ENCODE measurements around the gene DENND4A.

DNA sequence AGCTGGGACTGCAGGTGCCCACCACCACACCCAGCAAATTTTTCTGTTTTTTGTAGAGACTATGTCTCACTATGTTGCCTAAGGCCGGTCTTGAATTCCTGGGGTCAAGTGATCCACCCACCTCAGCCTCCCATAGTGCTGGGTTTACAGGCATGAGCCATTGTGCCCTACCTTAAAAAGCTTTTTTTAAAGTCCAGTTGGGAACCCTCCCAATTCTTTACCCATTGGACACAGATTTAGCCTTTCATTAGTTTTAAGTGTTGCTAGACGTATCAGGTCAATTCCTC lies 1.7 kb upstream of the DENND4A start:
- TF ChIP-seq, protein P1, sequence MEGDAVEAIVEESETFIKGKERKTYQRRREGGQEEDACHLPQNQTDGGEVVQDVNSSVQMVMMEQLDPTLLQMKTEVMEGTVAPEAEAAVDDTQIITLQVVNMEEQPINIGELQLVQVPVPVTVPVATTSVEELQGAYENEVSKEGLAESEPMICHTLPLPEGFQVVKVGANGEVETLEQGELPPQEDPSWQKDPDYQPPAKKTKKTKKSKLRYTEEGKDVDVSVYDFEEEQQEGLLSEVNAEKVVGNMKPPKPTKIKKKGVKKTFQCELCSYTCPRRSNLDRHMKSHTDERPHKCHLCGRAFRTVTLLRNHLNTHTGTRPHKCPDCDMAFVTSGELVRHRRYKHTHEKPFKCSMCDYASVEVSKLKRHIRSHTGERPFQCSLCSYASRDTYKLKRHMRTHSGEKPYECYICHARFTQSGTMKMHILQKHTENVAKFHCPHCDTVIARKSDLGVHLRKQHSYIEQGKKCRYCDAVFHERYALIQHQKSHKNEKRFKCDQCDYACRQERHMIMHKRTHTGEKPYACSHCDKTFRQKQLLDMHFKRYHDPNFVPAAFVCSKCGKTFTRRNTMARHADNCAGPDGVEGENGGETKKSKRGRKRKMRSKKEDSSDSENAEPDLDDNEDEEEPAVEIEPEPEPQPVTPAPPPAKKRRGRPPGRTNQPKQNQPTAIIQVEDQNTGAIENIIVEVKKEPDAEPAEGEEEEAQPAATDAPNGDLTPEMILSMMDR (IDR thresholded peaks at IDR 0.05 in 4 of 5, conservative IDR thresholded peaks at IDR 0.05 in 1 of 5), result no peak
- no peak for TF ChIP-seq POLR2A (IDR thresholded peaks at IDR 0.05)
